Nephron (organoid): ENCODE results near the gene TMTC1.

Source experiments
- H3K27ac Mint-ChIP-seq, 3 experiments: 2 replicates each; pipeline ENCODE4 v1.8.0; 2020; ENCODE audit warnings: mixed read lengths in 3 of 3, mild to moderate bottlenecking in 2 of 3, moderate library complexity in 1 of 3
- H3K27me3 Mint-ChIP-seq: 2 replicates; pipeline ENCODE4 v1.8.0; 2021; ENCODE audit warnings: low read depth, mild to moderate bottlenecking, moderate library complexity, mixed read lengths
- H3K36me3 Mint-ChIP-seq: 2 replicates; pipeline ENCODE4 v1.8.0; 2020; ENCODE audit warnings: low read depth, mixed read lengths
- H3K4me1 Mint-ChIP-seq: 2 replicates; pipeline ENCODE4 v1.8.0; 2020; ENCODE audit warnings: mixed read lengths
- H3K4me3 Mint-ChIP-seq, 3 experiments: 2 replicates each; pipeline ENCODE4 v1.8.0; 2020; ENCODE audit warnings: mild to moderate bottlenecking in 3 of 3, mixed read lengths in 3 of 3, moderate library complexity in 2 of 3
- H3K9me3 Mint-ChIP-seq: 2 replicates; pipeline ENCODE4 v1.8.0; 2020; ENCODE audit warnings: mixed read lengths
- CTCF ChIP-seq, 3 experiments: fragments of 200-600 bp; sonication (generic); IDR thresholded peaks; one replicate each; pipeline ENCODE4 v1.5.0; 2021; ENCODE audit warnings: antibody characterized with exemption in 3 of 3; ENCODE audit not compliant: unreplicated experiment in 3 of 3

TMTC1 gene

DNA sequence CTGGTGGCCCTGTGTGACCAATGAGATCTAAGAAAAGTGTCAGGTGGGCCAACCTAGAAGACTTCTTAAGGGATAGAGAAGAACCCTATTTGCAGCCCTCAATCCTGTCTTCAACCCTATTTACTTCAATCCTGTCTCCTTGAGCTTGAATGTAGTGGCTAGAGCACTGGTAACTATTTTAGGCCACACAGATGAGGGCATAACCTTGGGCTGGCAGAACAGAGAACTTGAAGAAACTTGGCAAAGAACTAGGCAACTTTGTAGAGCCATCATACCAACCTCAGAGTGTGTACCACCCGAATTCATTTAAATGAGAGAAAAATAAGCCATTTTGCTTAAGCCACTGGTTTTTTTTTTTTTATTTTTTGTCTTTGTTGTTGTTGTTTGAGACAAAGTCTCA, 94.8 kb downstream of the TMTC1 start:
- no peak for TF ChIP-seq CTCF (IDR thresholded peaks at IDR 0.05; ENCODE audit: unreplicated experiment in 3 of 3)
- no peak overlapping the region for H3K27ac Mint-ChIP-seq
- H3K4me3 Mint-ChIP-seq, result no peak overlapping the region
- H3K4me1 Mint-ChIP-seq, result peaks cover 6% of the 10 kb centered on the region
- no peaks in the 10 kb centered on the region for H3K9me3 Mint-ChIP-seq
- H3K27me3 Mint-ChIP-seq, result no peaks in the 10 kb centered on the region
- H3K36me3 Mint-ChIP-seq, result peaks cover 4% of the 10 kb centered on the region

- Mint-ChIP-seq H3K36me3 (no peaks in the 10 kb centered on the region), H3K9me3 (no peaks in the 10 kb centered on the region), H3K27me3 (no peaks in the 10 kb centered on the region), H3K4me3 (no peak overlapping the region), H3K27ac (peak overlapping the region in 1 of 3 experiments; percentile 1), H3K4me1 (peaks cover 6% of the 10 kb centered on the region)
- no peak for TF ChIP-seq CTCF (IDR thresholded peaks at IDR 0.05; ENCODE audit: unreplicated experiment in 3 of 3)
Measured at GRCh38 chr12:29682088-29682487, 101.7 kb downstream of the TMTC1 start.

GRCh38 chr12:29681370-29681769, 102.4 kb downstream of the TMTC1 start:
- Mint-ChIP-seq H3K36me3 (no peaks in the 10 kb centered on the region), H3K4me1 (peaks cover 10% of the 10 kb centered on the region), H3K9me3 (no peaks in the 10 kb centered on the region), H3K27ac (no peak overlapping the region), H3K27me3 (no peaks in the 10 kb centered on the region), H3K4me3 (no peak overlapping the region)
- no peak for TF ChIP-seq CTCF (IDR thresholded peaks at IDR 0.05; ENCODE audit: unreplicated experiment in 3 of 3)

DNA sequence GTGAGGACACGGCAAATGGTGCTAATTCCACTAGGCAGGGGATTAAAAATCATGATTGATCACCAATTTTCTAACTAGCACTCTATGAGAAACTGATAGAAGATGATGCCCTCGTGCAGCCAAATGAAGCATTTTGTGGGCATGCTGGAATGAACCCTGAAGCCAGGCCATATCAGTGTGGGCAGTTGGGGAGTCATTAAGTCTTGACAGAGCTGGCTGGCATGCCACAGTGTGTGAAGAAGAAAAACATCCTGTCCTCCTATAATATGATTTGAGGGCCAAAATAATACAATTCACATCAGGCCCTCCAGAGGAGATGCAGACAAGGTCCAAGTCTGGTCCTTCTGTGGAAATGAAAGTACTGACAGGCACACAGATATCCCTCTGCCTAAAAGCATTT, 107.1 kb downstream of the TMTC1 start:
- no peaks in the 10 kb centered on the region for H3K36me3 Mint-ChIP-seq
- H3K4me3 Mint-ChIP-seq, result no peak overlapping the region
- H3K27me3 Mint-ChIP-seq, result no peaks in the 10 kb centered on the region
- H3K4me1 Mint-ChIP-seq, result peaks cover 40% of the 10 kb centered on the region
- no peaks in the 10 kb centered on the region for H3K9me3 Mint-ChIP-seq
- H3K27ac Mint-ChIP-seq, result peak overlapping the region in 1 of 3 experiments; percentile 6
- no peak for TF ChIP-seq CTCF (IDR thresholded peaks at IDR 0.05; ENCODE audit: unreplicated experiment in 3 of 3)

- no peak for TF ChIP-seq CTCF (IDR thresholded peaks at IDR 0.05; ENCODE audit: unreplicated experiment in 3 of 3)
- Mint-ChIP-seq H3K27me3 (no peaks in the 10 kb centered on the region), H3K9me3 (no peaks in the 10 kb centered on the region), H3K27ac (peak overlapping the region; percentile 16 to 38 (median 20)), H3K36me3 (no peaks in the 10 kb centered on the region), H3K4me1 (peaks cover 43% of the 10 kb centered on the region), H3K4me3 (no peak overlapping the region)
Measured at GRCh38 chr12:29674463-29674862, 109.3 kb downstream of the TMTC1 start.

GRCh38 chr12:29673346-29673745, 110.4 kb downstream of the TMTC1 start:
- no peaks in the 10 kb centered on the region for H3K27me3 Mint-ChIP-seq
- no peaks in the 10 kb centered on the region for H3K36me3 Mint-ChIP-seq
- TF ChIP-seq CTCF (IDR thresholded peaks at IDR 0.05; ENCODE audit: unreplicated experiment in 3 of 3), result no peak
- H3K4me3 Mint-ChIP-seq, result no peak overlapping the region
- peaks cover 43% of the 10 kb centered on the region for H3K4me1 Mint-ChIP-seq
- H3K27ac Mint-ChIP-seq, result peak overlapping the region in 2 of 3 experiments; percentile 44 to 72
- H3K9me3 Mint-ChIP-seq, result no peaks in the 10 kb centered on the region
